HG03025 (cell line): ENCODE results near the gene GUCA1A.
"Not testable (repeated sequence)": the region's sequence is repeated elsewhere in the genome, so short reads cannot be mapped to it uniquely, and the experiment has no call there.

ENCODE experiments used
- ATAC-seq: cut with Tn5 transposase; IDR thresholded peaks from one replicate; pipeline ENCODE4 v1.9.1; 2021; ENCODE audit warnings: mild to moderate bottlenecking, moderate library complexity; ENCODE audit not compliant: unreplicated experiment, low FRiP score

GUCA1A gene

GRCh38 chr6:42171813-42172581 is 1.2 kb upstream of the GUCA1A start:
- ATAC-seq: no peak

DNA sequence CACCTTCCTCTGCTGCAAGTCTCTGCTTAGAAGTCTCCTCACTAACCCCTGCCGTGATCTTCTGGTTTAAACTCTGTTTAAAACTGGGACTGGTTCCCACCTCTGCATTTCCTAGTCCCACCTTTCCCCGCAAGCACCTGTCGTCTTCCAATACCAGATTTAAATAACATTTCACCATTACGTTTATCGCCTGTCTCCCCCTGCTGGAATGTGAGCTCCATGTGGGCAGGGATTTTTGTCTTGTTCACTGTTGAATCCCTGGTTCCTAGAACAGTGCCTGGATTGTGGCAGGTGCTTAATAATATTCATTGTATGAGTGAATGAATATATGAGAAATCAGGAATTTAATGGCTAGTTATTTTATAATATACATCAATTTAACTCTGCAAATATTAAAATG is 2.7 kb downstream of the GUCA1A start:
- ATAC-seq: no peak

GRCh38 chr6:42176981-42177380 is 3.8 kb downstream of the GUCA1A start:
- ATAC-seq: no peak

GRCh38 chr6:42177514-42178364 is 4.6 kb downstream of the GUCA1A start:
- no peak for ATAC-seq

- ATAC-seq: no peak
Measured at GRCh38 chr6:42179261-42179944, 6.2 kb downstream of the GUCA1A start.

DNA sequence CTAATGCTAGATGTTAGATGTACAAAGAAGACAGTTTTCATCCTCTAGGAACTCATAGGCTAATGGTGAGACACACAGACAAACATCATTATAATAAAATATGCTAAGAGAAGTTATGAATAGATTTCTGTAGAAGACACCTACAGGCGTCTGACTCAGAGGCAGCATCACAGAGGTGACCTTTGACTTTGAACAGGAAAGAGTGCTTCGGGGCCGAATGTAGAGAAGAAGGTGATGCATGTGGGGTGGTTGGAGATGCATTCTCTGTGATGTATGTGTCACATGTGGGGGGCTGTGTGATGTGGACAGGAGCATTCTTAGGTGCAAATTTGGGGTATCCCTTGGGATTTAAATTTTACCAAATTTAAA is 6.8 kb downstream of the GUCA1A start:
- ATAC-seq: no peak

GRCh38 chr6:42182101-42182500 is 8.9 kb downstream of the GUCA1A start:
- no peak for ATAC-seq

DNA sequence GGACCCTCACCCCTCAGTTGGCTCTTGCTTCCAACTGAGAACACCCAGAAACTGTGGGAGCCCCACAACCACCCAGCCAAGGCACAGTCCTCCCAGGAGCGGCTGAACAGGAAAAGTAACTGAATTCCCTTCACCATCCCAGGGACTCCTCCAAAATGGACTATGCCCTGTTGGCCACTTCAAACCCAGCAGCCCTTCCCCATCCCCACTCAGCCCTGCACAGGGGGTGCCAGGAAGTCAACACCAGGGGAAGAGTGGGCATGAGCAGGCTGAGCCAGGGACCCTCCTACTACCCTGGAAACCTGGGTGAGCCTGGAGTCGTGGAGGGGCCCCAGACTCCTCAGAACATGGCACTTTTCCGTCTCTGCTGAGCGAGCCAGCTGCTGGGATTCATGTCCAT is 11.3 kb downstream of the GUCA1A start:
- no peak for ATAC-seq

DNA sequence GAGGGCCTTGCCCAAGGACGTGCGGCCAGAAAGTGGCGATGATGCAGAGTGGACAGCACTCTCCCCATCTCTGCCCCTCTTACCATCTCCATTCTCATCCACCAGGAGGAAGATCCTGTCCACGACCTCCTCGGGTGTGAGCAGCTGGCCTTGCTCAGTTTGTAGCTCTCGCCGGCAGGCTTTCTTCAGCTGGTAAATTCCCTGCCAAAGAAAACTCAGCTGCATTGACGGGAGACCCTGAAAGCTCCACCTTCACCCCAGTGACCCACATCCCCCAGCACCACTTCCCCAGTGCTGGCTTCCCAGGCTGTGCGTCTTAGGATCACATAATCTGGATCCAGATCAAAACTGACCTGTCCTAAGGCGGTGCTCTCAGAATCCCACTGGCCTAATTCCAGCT is 12.4 kb downstream of the GUCA1A start:
- ATAC-seq: no peak

DNA sequence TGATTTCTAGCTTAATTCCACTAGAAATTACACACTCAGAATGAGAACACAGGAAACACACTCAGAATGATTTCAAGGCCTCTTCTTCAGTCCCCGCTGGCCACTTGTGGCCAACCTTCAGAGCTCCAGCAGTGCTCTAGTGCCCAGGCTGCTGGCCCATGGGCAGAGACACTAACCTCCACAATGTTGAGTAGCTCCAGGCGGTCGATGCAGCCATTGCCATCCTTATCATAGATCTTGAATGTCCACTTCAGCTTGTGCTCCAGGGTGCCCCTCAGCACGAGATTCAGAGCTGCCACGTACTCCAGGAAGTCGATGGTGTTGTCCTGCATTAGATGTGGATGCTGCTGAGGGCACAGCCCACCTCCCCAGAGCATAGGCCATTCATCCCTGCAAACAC is 15.2 kb downstream of the GUCA1A start:
- ATAC-seq: no peak

- no peak for ATAC-seq
Measured at GRCh38 chr6:42190554-42191183, 17.5 kb downstream of the GUCA1A start.

DNA sequence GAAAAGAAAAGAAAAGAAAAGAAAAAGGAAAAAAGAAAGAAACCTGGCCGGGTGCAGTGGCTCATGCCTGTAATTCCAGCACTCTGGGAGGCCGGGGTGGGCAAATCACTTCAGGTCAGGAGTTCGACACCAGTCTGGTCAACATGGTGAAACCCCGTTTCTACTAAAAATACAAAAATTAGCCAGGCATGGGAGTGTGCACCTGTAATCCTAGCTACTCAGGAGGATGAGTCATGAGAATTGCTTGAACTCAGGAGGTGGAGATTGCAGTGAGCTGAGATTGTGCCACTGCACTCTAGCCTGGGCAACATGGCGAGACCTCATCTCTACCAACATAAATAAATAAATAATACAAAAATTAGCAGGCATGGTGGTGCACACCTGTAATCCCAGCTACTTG is 19.2 kb downstream of the GUCA1A start:
- not testable (repeated sequence) for ATAC-seq

GRCh38 chr6:42193491-42193894 is 20.3 kb downstream of the GUCA1A start:
- no peak for ATAC-seq

GRCh38 chr6:42194056-42194455 is 20.9 kb downstream of the GUCA1A start:
- ATAC-seq: no peak

DNA sequence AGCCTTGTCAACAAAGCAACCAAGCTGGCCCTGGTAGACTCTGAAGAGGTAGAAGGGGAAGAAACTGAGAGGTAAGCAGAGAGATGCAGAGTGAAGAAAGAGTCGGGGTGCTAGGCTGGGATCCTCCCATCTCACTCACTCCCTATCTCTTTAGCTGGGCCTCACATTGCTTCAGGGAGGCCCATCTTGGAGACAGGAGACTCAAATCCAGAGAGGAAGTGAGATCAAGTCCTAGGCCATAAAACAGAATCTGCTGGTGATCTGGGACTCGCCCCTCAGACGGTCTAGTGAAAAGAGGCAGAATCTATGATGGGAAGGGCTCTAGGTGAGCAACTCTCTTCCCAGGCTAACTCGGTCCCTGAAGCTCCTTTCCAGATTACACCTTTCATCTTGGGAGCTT is 22.3 kb downstream of the GUCA1A start:
- ATAC-seq: no peak

DNA sequence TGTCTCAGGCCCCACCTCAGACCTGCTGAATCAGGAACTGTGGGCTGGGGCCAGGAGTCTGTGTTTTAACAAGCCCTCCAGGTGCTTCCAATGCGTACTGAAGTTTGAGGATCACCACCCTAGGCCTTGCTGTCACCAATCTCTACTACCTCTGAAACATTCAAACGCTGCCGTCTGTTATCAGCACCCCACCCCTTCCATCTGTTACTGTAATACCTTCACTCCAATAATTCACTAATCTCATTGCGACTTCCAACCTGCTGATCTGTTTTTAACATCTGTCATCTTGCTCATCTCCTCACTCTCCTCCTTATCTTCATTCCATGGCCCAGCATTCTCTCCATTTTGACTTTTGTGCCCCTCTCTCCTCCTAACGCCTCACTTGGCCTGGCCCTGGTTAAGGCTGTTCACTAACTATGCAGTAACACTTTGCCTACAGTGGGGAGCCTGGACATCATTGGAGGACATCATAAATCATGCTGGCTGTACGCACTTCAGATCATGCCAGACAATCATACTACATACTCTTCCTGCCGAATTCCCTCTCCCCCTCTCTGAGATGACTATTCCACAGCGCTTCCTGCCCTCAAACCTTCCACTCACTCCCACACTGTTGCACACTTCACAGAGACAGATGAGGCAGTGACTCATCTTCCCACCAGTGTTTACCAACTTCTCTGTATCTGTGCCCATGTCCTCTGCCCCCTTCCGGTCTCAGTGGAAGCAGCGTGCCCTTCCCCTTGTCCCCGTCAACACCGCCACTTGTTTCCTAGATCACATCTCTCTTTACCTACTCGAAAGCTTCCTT is 24.6 kb downstream of the GUCA1A start:
- no peak for ATAC-seq

GRCh38 chr6:42199106-42199981 is 26.2 kb downstream of the GUCA1A start:
- no peak for ATAC-seq

DNA sequence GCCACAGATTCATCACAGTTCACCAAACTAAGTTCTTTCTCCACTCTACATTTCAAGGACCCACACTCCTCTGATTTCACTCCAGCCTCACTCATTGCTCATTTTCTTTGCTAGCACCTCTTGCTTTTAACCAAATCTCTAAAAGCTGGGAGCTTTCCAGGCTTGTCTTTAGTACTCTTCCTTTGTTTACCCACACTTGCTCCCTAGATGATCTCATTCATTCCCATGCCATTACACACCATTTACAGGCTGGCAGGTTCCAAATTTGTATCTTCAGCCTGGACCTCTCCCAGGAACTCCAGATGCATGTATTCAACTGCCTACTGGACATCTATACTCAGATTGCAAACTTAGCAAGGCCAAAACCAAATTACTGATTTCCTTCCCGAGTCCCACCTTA is 26.9 kb downstream of the GUCA1A start:
- no peak for ATAC-seq

DNA sequence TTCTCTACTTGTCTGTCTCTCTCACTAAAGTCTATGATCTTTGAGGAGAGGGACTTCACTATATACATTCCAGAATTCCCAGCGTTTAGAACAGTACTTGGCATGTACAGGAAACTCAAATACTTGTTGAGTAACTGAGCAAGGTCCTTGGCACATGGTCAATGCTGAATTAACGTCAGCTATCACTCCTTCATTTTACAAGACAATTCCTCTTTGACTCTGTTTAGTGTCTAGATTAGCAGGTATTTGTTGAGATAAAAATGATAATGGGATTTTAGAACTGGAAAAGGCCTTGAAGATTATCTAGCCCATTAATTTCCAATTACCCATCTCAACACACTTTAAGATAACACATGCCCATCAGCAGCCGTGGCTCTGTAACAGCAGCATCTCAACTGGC is 28.2 kb downstream of the GUCA1A start:
- ATAC-seq: no peak
